ENCODE measurements around the gene RAB11FIP4.

GRCh38 chr17:31424944-31425281 is 33.4 kb downstream of the RAB11FIP4 start:
- TF ChIP-seq POLR2A (IDR thresholded peaks at IDR 0.05) (no peak), CTCF (IDR thresholded peaks at IDR 0.05) (no peak)
